HCT116 (cell line): ENCODE results near the gene AGER. TPM values are rescaled to one million over a fixed set of nuclear protein-coding genes. Genes with fewer than 3 reads are reported as not detected.
A peak's percentile ranks its signal among the peaks of the same experiment; 100 is the strongest.

ENCODE experiments used
- ATAC-seq: fragments of 200-7000 bp; cut with Tn5 transposase; 2 replicates; pipeline ENCODE4 v1.9.1; 2020; ENCODE audit warnings: mild to moderate bottlenecking, moderate library complexity
- BruUV-seq: library from RNA; stranded (reverse); fragments of 400-500 nt; replicated peaks from 2 replicates; lab custom pipeline; 2021; lab: Mats Ljungman, UMichigan
- CTCF ChIA-PET: fragments of 300-600 bp; sonication (Branson Sonifier 250); formaldehyde crosslinking; loops from one replicate; lab custom pipeline; 2021; ENCODE audit warnings: antibody characterized with exemption; lab: Charles Lee
- POLR2A ChIA-PET: fragments of 300-600, 350-600 bp; sonication (Branson Sonifier 250); formaldehyde crosslinking; loops from one replicate; lab custom pipeline; 2021; ENCODE audit warnings: antibody characterized with exemption; lab: Charles Lee
- RAD21 ChIA-PET, 2 experiments: fragments of 300-600 bp; sonication (Branson Sonifier 250); formaldehyde crosslinking; loops; one replicate each; lab custom pipeline; 2023; ENCODE audit warnings: low total read pairs in 2 of 2; ENCODE audit not compliant: uncharacterized antibody in 2 of 2, unreplicated experiment in 2 of 2, low non-redundant PET in 1 of 2; lab: Charles Lee
- DNase-seq: peaks from one replicate; pipeline ENCODE4 v3.0.0-alpha.2; 2010; ENCODE audit warnings: low read depth, low spot score
- H2AFZ ChIP-seq: fragments of 200-600 bp; shearing (Covaris generic), sonication (generic); 2 replicates; pipeline ENCODE4 v1.6.1; 2017; ENCODE audit warnings: low read depth, mixed run types, mixed read lengths, antibody characterized with exemption, low read length; ENCODE audit not compliant: poor library complexity, severe bottlenecking
- H3K27ac ChIP-seq: 2 replicates; pipeline ENCODE4 v1.5.1; 2012; ENCODE audit warnings: low read depth, low read length
- H3K27me3 ChIP-seq: fragments of 200-600 bp; sonication (generic); 2 replicates; pipeline ENCODE4 v1.6.1; 2016; ENCODE audit warnings: mixed run types, low read length, mixed read lengths; ENCODE audit not compliant: insufficient read depth
- H3K36me3 ChIP-seq, 2 experiments: fragments of 200-500 bp in 1 of 2; fragments of 200-600 bp in 1 of 2; sonication (Bioruptor generic) in 1 of 2; sonication (generic) in 1 of 2; 2 replicates each; pipeline versions ENCODE4 v1.5.1 to v1.6.1; 2014 to 2016; ENCODE audit warnings: low read length in 2 of 2, inconsistent platforms in 1 of 2, mixed read lengths in 1 of 2, mixed run types in 1 of 2; ENCODE audit not compliant: insufficient read depth in 2 of 2, control insufficient read depth in 1 of 2
- H3K4me1 ChIP-seq, 2 experiments: fragments of 200-600 bp in 1 of 2; sonication (generic) in 1 of 2; 2 replicates each; pipeline versions ENCODE4 v1.5.1 to v1.6.1; 2012 to 2017; ENCODE audit warnings: low read length in 2 of 2, inconsistent platforms in 1 of 2, mild to moderate bottlenecking in 1 of 2, mixed read lengths in 1 of 2, mixed run types in 1 of 2, moderate library complexity in 1 of 2; ENCODE audit not compliant: insufficient read depth in 2 of 2, control insufficient read depth in 1 of 2
- H3K4me2 ChIP-seq: fragments of 200-600 bp; sonication (generic); 2 replicates; pipeline ENCODE4 v1.6.1; 2017; ENCODE audit warnings: mixed run types, low read length, mixed read lengths
- H3K4me3 ChIP-seq, 2 experiments: fragments of 200-600 bp in 1 of 2; sonication (generic) in 1 of 2; replicated peaks in 1 of 2; 2 replicates each; pipeline ENCODE4 v1.5.1; 2011 to 2016; ENCODE audit warnings: low read length in 2 of 2, control low read depth in 1 of 2, low read depth in 1 of 2, mild to moderate bottlenecking in 1 of 2, mixed read lengths in 1 of 2, mixed run types in 1 of 2
- H3K79me2 ChIP-seq: fragments of 200-600 bp; sonication (generic); 2 replicates; pipeline ENCODE4 v1.6.1; 2017; ENCODE audit warnings: mild to moderate bottlenecking, mixed run types, low read length, moderate library complexity, mixed read lengths; ENCODE audit not compliant: insufficient read depth
- H3K9ac ChIP-seq: fragments of 200-600 bp; sonication (generic); 2 replicates; pipeline ENCODE4 v1.6.1; 2016; ENCODE audit warnings: low read length, mixed read lengths
- H3K9me2 ChIP-seq: fragments of 200-600 bp; sonication (generic), shearing (Covaris generic); 2 replicates; pipeline ENCODE4 v1.6.1; 2017; ENCODE audit warnings: mixed run types, mild to moderate bottlenecking, moderate library complexity; ENCODE audit not compliant: insufficient read depth
- H3K9me3 ChIP-seq, 2 experiments: fragments of 200-500 bp in 1 of 2; fragments of 200-600 bp in 1 of 2; sonication (Bioruptor generic) in 1 of 2; sonication (generic) in 1 of 2; 2 replicates each; pipeline ENCODE4 v1.6.1; 2014 to 2017; ENCODE audit warnings: low read length in 2 of 2, mixed read lengths in 2 of 2, inconsistent platforms in 1 of 2, low read depth in 1 of 2, mild to moderate bottlenecking in 1 of 2, mixed run types in 1 of 2, moderate library complexity in 1 of 2; ENCODE audit not compliant: control insufficient read depth in 1 of 2, insufficient read depth in 1 of 2
- H4K20me1 ChIP-seq: fragments of 200-600 bp; sonication (generic), shearing (Covaris generic); 2 replicates; pipeline ENCODE4 v1.6.1; 2017; ENCODE audit warnings: mixed run types, mild to moderate bottlenecking, moderate library complexity; ENCODE audit not compliant: insufficient read depth
- CBX3 ChIP-seq: IDR thresholded peaks from 2 replicates; pipeline ENCODE4 v1.6.1; 2012; ENCODE audit warnings: low read depth
- CEBPB ChIP-seq: IDR thresholded peaks from 2 replicates; pipeline ENCODE4 v1.6.1; 2012; ENCODE audit warnings: low read depth
- ELF1 ChIP-seq: IDR thresholded peaks from 2 replicates; pipeline ENCODE4 v1.6.1; 2012; ENCODE audit warnings: low read depth, borderline replicate concordance
- EZH2 ChIP-seq: fragments of 200-600 bp; sonication (generic); IDR thresholded peaks from 2 replicates; pipeline ENCODE4 v1.6.1; 2017; ENCODE audit warnings: antibody characterized with exemption, mixed run types
- FOSL1 ChIP-seq: IDR thresholded peaks from 2 replicates; pipeline ENCODE4 v1.6.1; 2012; ENCODE audit warnings: low read depth
- JUND ChIP-seq: IDR thresholded peaks from 2 replicates; pipeline ENCODE4 v1.6.1; 2012
- POLR2AphosphoS5 ChIP-seq: IDR thresholded peaks from 2 replicates; pipeline ENCODE4 v1.6.1; 2011; ENCODE audit warnings: mild to moderate bottlenecking, low read depth, low read length, moderate library complexity
- RAD21 ChIP-seq: IDR thresholded peaks from 2 replicates; pipeline ENCODE4 v1.6.1; 2012; ENCODE audit warnings: low read depth, mild to moderate bottlenecking
- SIN3A ChIP-seq: IDR thresholded peaks from 2 replicates; pipeline ENCODE4 v1.6.1; 2012; ENCODE audit warnings: low read depth
- SRF ChIP-seq: IDR thresholded peaks from 2 replicates; pipeline ENCODE4 v1.6.1; 2012; ENCODE audit warnings: low read depth
- TCF7L2 ChIP-seq: IDR thresholded peaks from 2 replicates; pipeline ENCODE4 v1.7.0; 2011; ENCODE audit warnings: borderline replicate concordance, inconsistent platforms; ENCODE audit not compliant: insufficient read depth, insufficient read length; ENCODE audit errors: extremely low read depth
- YY1 ChIP-seq: IDR thresholded peaks from 2 replicates; pipeline ENCODE4 v1.6.1; 2011; ENCODE audit warnings: low read length, low read depth, moderate library complexity, mild to moderate bottlenecking; ENCODE audit not compliant: insufficient replicate concordance; ENCODE audit errors: extremely low read depth
- ZFX ChIP-seq: fragments of 450-650 bp; IDR thresholded peaks from 2 replicates; pipeline ENCODE4 v1.6.1; 2017
- ZNF274 ChIP-seq: fragments of 200-500 bp; sonication (Bioruptor generic); IDR thresholded peaks from 2 replicates; pipeline ENCODE4 v1.6.1; 2014; ENCODE audit warnings: mild to moderate bottlenecking, low read depth, low read length, inconsistent platforms
- intact Hi-C: fragments of 100-400 bp; cut with micrococcal nuclease; formaldehyde crosslinking; loops from 2 replicates; pipeline ENCODE4 v1.10.0; 2022
- total RNA-seq: library from RNA; stranded (reverse); gene quantifications from one replicate; pipeline ENCODE4 v1.2.1, GENCODE V29; 2021; ENCODE audit not compliant: unreplicated experiment
- TF ChIP-seq, protein P1 (sequence below): IDR thresholded peaks from 2 replicates; pipeline ENCODE4 v1.6.1; 2012; ENCODE audit warnings: low read depth
- TF ChIP-seq, protein P2 (sequence below): IDR thresholded peaks from 2 replicates; pipeline ENCODE4 v1.6.1; 2011; ENCODE audit warnings: mild to moderate bottlenecking, low read length, moderate library complexity; ENCODE audit not compliant: insufficient replicate concordance; ENCODE audit errors: extremely low read depth

AGER gene
- total RNA-seq, 1 experiment from 2014 or later, result 22.6 TPM

DNA sequence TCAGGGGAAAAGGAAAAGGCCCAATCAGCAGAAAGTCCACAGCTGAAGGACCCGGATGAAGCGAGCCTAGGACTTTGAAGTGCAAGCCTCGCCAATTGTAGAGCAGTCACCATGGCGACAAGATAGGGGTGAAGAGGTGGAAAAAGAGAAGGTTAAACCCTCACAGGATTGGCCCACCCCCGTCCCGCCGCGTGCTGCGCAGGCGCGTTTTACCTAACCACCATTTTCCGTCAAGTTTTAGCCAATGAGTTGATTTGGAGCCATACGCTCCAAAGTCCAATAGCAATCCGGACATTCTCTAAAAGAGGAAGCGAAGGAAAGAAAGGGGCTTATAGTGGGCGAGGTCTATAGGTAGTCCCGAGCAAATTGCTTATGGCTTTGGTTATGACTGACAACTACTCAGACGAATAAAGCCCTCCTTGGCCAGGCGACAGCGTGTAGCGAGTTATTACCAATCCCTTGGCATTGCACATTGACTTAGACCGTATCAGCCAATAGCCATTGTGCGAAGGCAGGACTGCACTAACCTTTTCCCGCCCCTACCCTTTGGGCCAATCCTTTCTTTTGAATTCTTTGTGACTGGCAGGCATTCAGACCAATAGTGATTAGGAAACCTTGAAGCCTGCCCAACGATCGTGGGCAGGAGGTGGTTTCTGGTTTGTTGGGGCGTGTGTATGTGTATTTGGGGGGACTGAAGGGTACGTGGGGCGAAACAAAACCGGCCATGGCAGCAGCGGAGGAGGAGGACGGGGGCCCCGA, 6.1 kb downstream of the AGER start, which contains the start of gene RNF5:
Gene RNF5 (plus strand): TSS at position 618 of the 759 bp plus-strand sequence. CDS start 107 bp downstream, at position 725.
- CTCF ChIA-PET, result interaction anchor here (0.6 to 1.7 kb wide), 3 partner anchors 13 to 59 kb away, joined by 3 to 10 read pairs (median 9); partner anchors contain the start of gene PBX2
- no peak within 1 kb of the TSS for H2AFZ ChIP-seq
- RAD21 ChIA-PET, result no interaction called here

More for the DNA sequence above, 6.1 kb downstream of the AGER start, which contains the start of gene RNF5:
- no TSS peak for BruUV-seq
- peaks cover 24 to 46% of the 10 kb centered on the region in 2 experiments for H3K4me1 ChIP-seq
- TF ChIP-seq, protein P1, sequence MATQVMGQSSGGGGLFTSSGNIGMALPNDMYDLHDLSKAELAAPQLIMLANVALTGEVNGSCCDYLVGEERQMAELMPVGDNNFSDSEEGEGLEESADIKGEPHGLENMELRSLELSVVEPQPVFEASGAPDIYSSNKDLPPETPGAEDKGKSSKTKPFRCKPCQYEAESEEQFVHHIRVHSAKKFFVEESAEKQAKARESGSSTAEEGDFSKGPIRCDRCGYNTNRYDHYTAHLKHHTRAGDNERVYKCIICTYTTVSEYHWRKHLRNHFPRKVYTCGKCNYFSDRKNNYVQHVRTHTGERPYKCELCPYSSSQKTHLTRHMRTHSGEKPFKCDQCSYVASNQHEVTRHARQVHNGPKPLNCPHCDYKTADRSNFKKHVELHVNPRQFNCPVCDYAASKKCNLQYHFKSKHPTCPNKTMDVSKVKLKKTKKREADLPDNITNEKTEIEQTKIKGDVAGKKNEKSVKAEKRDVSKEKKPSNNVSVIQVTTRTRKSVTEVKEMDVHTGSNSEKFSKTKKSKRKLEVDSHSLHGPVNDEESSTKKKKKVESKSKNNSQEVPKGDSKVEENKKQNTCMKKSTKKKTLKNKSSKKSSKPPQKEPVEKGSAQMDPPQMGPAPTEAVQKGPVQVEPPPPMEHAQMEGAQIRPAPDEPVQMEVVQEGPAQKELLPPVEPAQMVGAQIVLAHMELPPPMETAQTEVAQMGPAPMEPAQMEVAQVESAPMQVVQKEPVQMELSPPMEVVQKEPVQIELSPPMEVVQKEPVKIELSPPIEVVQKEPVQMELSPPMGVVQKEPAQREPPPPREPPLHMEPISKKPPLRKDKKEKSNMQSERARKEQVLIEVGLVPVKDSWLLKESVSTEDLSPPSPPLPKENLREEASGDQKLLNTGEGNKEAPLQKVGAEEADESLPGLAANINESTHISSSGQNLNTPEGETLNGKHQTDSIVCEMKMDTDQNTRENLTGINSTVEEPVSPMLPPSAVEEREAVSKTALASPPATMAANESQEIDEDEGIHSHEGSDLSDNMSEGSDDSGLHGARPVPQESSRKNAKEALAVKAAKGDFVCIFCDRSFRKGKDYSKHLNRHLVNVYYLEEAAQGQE, result no peak
- TF ChIP-seq, protein P2, sequence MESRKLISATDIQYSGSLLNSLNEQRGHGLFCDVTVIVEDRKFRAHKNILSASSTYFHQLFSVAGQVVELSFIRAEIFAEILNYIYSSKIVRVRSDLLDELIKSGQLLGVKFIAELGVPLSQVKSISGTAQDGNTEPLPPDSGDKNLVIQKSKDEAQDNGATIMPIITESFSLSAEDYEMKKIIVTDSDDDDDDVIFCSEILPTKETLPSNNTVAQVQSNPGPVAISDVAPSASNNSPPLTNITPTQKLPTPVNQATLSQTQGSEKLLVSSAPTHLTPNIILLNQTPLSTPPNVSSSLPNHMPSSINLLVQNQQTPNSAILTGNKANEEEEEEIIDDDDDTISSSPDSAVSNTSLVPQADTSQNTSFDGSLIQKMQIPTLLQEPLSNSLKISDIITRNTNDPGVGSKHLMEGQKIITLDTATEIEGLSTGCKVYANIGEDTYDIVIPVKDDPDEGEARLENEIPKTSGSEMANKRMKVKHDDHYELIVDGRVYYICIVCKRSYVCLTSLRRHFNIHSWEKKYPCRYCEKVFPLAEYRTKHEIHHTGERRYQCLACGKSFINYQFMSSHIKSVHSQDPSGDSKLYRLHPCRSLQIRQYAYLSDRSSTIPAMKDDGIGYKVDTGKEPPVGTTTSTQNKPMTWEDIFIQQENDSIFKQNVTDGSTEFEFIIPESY, result no peak
- TF ChIP-seq ZNF274 (no peak), SRF (no peak), ELF1 (no peak), FOSL1 (no peak), CEBPB (no peak), JUND (no peak), POLR2AphosphoS5 (no peak; the same call in 1 of the 2 replicates), SIN3A (no peak), RAD21 (no peak), TCF7L2 (peak; percentile 96), ZFX (no peak), CBX3 (no peak), EZH2 (no peak), YY1 (peak; percentile 26)
- POLR2A ChIA-PET, result interaction anchor here (0.8 to 2.2 kb wide), 9 partner anchors 13 to 794 kb away, joined by 3 to 10 read pairs (median 4); partner anchors contain the start of genes ATF6B, EGFL8, FKBPL and GPSM3
- peak within 1 kb of the TSS; percentile 74 for H3K27ac ChIP-seq
- peak; percentile 87 for ATAC-seq
- H3K27me3 ChIP-seq, result no peaks in the 10 kb centered on the region
- H3K4me3 ChIP-seq, result peak within 1 kb of the TSS; percentile 93 to 98
- no peaks in the 10 kb centered on the region for H3K9me3 ChIP-seq
- H3K9me2 ChIP-seq, result no peaks in the 10 kb centered on the region
- peak within 1 kb of the TSS; percentile 90 for H3K9ac ChIP-seq
- H3K36me3 ChIP-seq, result peaks cover 4 to 13% of the 10 kb centered on the region in 2 experiments; a peak in 2 of 4 replicates
- peak; percentile 100 for DNase-seq
- intact Hi-C loops, result loop anchor here (1.0 kb wide), 1 partner anchor 48 kb away; the partner anchor contains the start of gene FKBPL
- H3K4me2 ChIP-seq, result peak within 1 kb of the TSS; percentile 97
- no peaks in the 10 kb centered on the region for H4K20me1 ChIP-seq
- peaks cover 24% of the 10 kb centered on the region for H3K79me2 ChIP-seq
